Activated CD8-positive, alpha-beta memory T cell treated with anti-CD3 and anti-CD28 coated beads for 36 hours (primary cell): ENCODE data around the gene CNKSR3. TPM values are rescaled to one million over a fixed set of nuclear protein-coding genes. Genes with fewer than 3 reads are reported as not detected.

Source experiments
- CTCF ChIA-PET: fragments of 350-600 bp; sonication (Branson Sonifier 250); formaldehyde crosslinking; loops from one replicate; lab custom pipeline; 2021; ENCODE audit warnings: antibody characterized with exemption; lab: Charles Lee
- POLR2A ChIA-PET: fragments of 350-600 bp; sonication (Branson Sonifier 250); formaldehyde crosslinking; loops from one replicate; lab custom pipeline; 2021; ENCODE audit warnings: antibody characterized with exemption; lab: Charles Lee
- total RNA-seq, 2 experiments: library from RNA; stranded (reverse); gene quantifications; one replicate each; pipeline ENCODE4 v1.2.3, GENCODE V29; 2021

Gene CNKSR3
- total RNA-seq, 2 experiments from 2014 or later: 0.65 to 0.94 TPM

GRCh38 chr6:154487367-154488247, 22.9 kb downstream of the CNKSR3 start:
- ChIA-PET CTCF (no interaction called here), POLR2A (no interaction called here)

- POLR2A ChIA-PET: no interaction called here
- CTCF ChIA-PET: no interaction called here
These were observed 24.7 kb downstream of the CNKSR3 start for GRCh38 chr6:154485815-154486214.

- POLR2A ChIA-PET: no interaction called here
- CTCF ChIA-PET: no interaction called here
These were observed 25.5 kb downstream of the CNKSR3 start for GRCh38 chr6:154484942-154485341.

- ChIA-PET POLR2A (no interaction called here), CTCF (no interaction called here)
These were observed 27.6 kb downstream of the CNKSR3 start for GRCh38 chr6:154482858-154483257.

- ChIA-PET POLR2A (no interaction called here), CTCF (no interaction called here)
These were observed 28.9 kb downstream of the CNKSR3 start for GRCh38 chr6:154481521-154482013.

GRCh38 chr6:154479771-154480639, 30.5 kb downstream of the CNKSR3 start:
- ChIA-PET CTCF (no interaction called here), POLR2A (no interaction called here)

- POLR2A ChIA-PET: no interaction called here
These were observed 31.1 kb downstream of the CNKSR3 start for GRCh38 chr6:154479351-154479769.

GRCh38 chr6:154478701-154479060, 31.8 kb downstream of the CNKSR3 start:
- ChIA-PET CTCF (no interaction called here), POLR2A (no interaction called here)

More at GRCh38 chr6:154479351-154479769, 31.1 kb downstream of the CNKSR3 start:
- CTCF ChIA-PET: no interaction called here

- CTCF ChIA-PET: no interaction called here
- POLR2A ChIA-PET: no interaction called here
These were observed 32.3 kb downstream of the CNKSR3 start for GRCh38 chr6:154478021-154478700.

- ChIA-PET POLR2A (no interaction called here), CTCF (no interaction called here)
These were observed 34.0 kb downstream of the CNKSR3 start for GRCh38 chr6:154476494-154476893.

GRCh38 chr6:154474648-154475428, 35.6 kb downstream of the CNKSR3 start:
- CTCF ChIA-PET: no interaction called here
- POLR2A ChIA-PET: no interaction called here

GRCh38 chr6:154473324-154473723, 37.2 kb downstream of the CNKSR3 start:
- POLR2A ChIA-PET: interaction anchor here (0.6 kb wide), 1 partner anchor 194 kb away, joined by 3 read pairs; no protein-coding TSS in a partner anchor
- CTCF ChIA-PET: no interaction called here

GRCh38 chr6:154471609-154472362, 38.7 kb downstream of the CNKSR3 start:
- CTCF ChIA-PET: no interaction called here
- POLR2A ChIA-PET: no interaction called here

GRCh38 chr6:154469306-154469935, 41.1 kb downstream of the CNKSR3 start:
- CTCF ChIA-PET: no interaction called here
- POLR2A ChIA-PET: interaction anchor here (0.7 kb wide), 1 partner anchor 11 kb away, joined by 3 read pairs; no protein-coding TSS in a partner anchor

- ChIA-PET CTCF (interaction anchor here (0.6 kb wide), 1 partner anchor 132 kb away, joined by 3 read pairs; no protein-coding TSS in a partner anchor), POLR2A (no interaction called here)
These were observed 41.7 kb downstream of the CNKSR3 start for GRCh38 chr6:154468760-154469159.

GRCh38 chr6:154466971-154467679, 43.4 kb downstream of the CNKSR3 start:
- POLR2A ChIA-PET: no interaction called here
- CTCF ChIA-PET: no interaction called here

- CTCF ChIA-PET: no interaction called here
- POLR2A ChIA-PET: no interaction called here
These were observed 44.3 kb downstream of the CNKSR3 start for GRCh38 chr6:154466139-154466538.
